Mammary epithelial cell (primary cell): Measurements from ENCODE around the gene C16orf87.

Experiments used
- CTCF ChIP-seq, 2 donors: IDR thresholded peaks in 1 of 2; conservative IDR thresholded peaks in 1 of 2; 2 replicates each; pipeline ENCODE4 v1.5.1; 2011 to 2012; ENCODE audit warnings: inconsistent platforms in 2 of 2, low read length in 2 of 2, mild to moderate bottlenecking in 2 of 2, control low read depth in 1 of 2, low read depth in 1 of 2; ENCODE audit not compliant: insufficient read depth in 1 of 2; ENCODE audit errors: extremely low read depth in 1 of 2
- EZH2 ChIP-seq: IDR thresholded peaks from 2 replicates; pipeline ENCODE4 v1.6.1; 2012; ENCODE audit warnings: low read length, inconsistent platforms, borderline replicate concordance

- TF ChIP-seq CTCF (conservative IDR thresholded peaks at IDR 0.05 in 1 of 2, IDR thresholded peaks at IDR 0.05 in 1 of 2; ENCODE audit: extremely low read depth in 1 of 2, insufficient read depth in 1 of 2, low read depth in 1 of 2, low read length in 2 of 2) (no peak), EZH2 (no peak)
Observed at GRCh38 chr16:46836534-46837530, 5.9 kb upstream of the C16orf87 start.
